DND-41 (cell line): ENCODE data around the gene FAAH.

Source experiments
- EZH2 ChIP-seq: IDR thresholded peaks from 3 replicates; pipeline ENCODE4 v1.6.1; 2012; ENCODE audit warnings: borderline replicate concordance, low read depth, mild to moderate bottlenecking, moderate library complexity, low read length, inconsistent platforms; ENCODE audit not compliant: severe bottlenecking
- TF ChIP-seq, protein P1 (sequence below): IDR thresholded peaks from 2 replicates; pipeline ENCODE4 v1.5.1; 2012; ENCODE audit warnings: borderline replicate concordance, low read length, moderate library complexity, mild to moderate bottlenecking; ENCODE audit not compliant: poor library complexity, severe bottlenecking; ENCODE audit errors: extremely low read depth

- TF ChIP-seq, protein P1, sequence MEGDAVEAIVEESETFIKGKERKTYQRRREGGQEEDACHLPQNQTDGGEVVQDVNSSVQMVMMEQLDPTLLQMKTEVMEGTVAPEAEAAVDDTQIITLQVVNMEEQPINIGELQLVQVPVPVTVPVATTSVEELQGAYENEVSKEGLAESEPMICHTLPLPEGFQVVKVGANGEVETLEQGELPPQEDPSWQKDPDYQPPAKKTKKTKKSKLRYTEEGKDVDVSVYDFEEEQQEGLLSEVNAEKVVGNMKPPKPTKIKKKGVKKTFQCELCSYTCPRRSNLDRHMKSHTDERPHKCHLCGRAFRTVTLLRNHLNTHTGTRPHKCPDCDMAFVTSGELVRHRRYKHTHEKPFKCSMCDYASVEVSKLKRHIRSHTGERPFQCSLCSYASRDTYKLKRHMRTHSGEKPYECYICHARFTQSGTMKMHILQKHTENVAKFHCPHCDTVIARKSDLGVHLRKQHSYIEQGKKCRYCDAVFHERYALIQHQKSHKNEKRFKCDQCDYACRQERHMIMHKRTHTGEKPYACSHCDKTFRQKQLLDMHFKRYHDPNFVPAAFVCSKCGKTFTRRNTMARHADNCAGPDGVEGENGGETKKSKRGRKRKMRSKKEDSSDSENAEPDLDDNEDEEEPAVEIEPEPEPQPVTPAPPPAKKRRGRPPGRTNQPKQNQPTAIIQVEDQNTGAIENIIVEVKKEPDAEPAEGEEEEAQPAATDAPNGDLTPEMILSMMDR: no peak
- TF ChIP-seq EZH2: no peak
These were observed 21.4 kb downstream of the FAAH start for GRCh38 chr1:46415514-46415913.
